Inferior parietal cortex (tissue), 1 donor: ENCODE measurements around the gene INSRR.

Experiments used
- DNase-seq: peaks from one replicate; pipeline ENCODE4 v3.0.0-alpha.2; 2016; ENCODE audit errors: extremely low spot score

Gene INSRR

DNA sequence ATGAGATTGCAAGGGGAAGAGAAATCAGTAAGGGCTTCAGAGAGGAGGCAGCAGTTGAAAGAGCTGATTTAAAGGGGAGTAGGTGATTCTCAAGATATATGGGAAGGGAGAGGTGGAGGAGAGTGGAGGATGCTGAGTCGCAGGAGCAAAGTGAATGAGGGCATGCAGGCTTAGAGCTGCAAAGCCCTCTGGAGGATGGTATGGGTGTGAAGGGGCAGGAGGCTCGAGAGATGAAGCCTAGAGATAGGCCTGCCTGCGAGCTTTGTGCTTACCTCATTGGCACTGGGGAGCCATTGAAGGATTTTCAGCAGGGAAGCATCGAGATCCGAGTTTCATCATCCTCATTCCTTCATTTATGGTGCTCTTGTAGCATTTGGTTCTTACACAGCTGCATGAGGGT is 26.5 kb downstream of the INSRR start:
- no peak for DNase-seq

DNA sequence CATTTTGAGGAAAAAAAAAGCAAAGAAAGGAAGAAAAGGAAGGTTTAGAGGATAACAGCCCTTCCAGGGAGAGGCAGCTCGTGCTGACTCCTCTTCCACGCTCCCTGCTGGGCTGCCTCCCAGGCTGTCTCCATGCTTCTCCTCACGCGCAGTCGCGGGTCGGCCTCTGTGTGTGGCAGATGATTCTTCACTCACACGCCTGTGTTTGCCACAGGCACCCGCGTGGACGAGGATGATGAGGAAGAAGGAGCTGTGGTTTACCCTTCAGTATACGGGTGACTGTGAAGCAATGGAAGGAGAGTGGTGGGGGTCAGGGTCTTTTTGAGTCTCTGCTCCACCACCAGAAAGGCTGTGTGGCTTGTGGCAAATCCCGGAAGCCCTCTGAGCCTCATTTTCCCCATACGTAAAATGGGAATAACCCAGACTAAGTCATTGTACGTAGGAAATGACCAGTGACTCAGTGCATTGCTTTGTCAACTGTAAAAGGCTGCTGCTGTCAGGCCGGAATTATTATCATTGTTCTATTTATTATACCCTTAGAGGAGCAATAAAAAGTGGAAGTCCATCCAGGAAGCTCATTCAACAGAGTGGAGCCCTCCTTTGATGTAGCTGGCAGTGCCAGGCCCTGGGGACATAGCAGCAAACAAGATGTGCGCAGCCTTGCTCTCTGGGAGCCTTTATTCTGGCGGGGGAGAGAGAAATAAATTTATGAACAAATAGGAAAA is 30.4 kb downstream of the INSRR start:
- DNase-seq: no peak

- no peak for DNase-seq
Observed at GRCh38 chr1:156826630-156827029, 32.3 kb downstream of the INSRR start.

DNA sequence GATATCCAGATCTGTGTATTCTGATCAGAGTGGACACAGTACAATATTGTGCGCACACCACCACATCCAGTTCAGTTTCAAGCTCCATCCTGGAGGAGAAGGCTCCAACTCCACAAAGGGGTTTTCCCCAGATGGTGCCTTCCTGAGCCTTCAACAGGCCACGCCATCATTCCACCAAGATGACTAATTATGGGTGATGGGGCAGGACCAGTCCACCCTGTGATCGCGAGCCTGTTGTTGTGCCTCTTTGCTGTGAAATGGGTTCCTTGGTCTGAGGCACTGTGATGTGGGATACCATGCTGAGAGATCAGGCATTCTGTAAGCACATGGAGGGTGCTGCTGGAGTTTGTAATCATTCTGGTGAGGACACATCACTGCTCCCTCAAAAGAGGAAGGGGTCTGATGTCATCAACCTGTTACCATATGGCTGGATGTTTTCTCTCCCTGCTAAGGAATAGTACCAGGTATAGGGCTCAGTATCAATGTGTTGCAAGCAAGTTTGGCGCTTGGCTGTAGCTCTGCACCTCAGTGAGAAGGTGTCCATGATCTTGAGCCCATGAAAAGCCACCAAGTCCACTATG is 35.6 kb downstream of the INSRR start:
- no peak for DNase-seq

DNA sequence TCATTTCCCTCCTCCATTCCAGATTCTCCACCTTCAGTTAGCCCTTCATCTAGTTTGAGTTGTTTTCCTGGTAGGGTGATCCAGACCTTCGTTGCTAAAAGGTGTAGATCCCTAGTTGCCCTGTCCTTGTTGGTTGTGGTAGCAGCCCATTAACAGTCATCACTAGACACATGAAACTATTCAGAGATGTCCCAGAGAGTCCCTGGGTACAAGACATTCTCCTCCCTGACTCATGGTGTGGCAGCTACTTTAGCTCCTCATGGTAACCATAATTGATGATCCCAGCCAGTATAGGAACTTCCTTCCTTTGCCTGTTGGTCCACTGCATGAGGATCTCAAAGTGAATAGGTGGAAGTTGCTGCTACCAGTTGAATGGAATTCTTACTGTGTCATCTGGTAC is 36.2 kb downstream of the INSRR start:
- DNase-seq: no peak

GRCh38 chr1:156821801-156822200 is 37.1 kb downstream of the INSRR start:
- no peak for DNase-seq

DNA sequence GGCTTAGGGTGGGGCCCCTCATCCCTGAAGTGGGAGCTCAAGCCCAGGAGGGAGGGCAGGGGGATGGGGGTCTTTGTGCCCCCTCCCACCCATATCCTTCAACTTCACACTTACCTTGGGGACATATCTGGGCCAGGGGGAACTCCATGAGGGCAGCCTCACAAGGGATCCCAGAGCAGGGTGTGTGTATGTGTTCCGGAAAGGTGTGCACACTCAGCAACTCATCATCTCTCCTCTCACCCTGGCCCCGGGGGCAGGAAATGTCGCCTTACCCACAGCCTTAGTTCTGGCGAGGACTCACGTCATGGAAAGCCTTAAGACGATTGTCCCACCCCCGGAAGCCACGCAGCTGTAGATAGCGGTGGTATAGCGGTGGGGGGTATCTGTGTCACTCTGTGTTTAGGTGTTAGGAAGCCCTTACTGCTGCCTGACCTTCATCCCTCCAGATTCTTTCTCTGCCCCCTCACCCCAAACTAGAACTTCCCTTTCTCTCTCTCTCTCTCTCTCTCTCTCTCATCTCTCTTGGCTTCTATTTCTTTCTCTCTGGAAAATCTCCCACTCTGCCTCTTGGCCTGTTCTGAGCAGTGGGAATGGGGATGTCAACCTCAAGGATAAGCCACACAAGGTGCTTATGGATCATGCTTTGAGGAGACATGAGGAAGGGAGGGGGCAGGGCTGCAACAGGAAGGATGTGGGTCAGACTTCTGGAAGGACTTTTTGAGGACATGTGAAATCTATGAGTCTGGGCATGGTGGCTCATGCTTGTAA is 42.2 kb downstream of the INSRR start, which contains the start of gene SH2D2A:
Gene SH2D2A, minus strand, starts transcription at position 288 of the 768 bp plus-strand sequence. Its CDS starts 140 bp downstream, at position 148.
- no peak for DNase-seq

DNA sequence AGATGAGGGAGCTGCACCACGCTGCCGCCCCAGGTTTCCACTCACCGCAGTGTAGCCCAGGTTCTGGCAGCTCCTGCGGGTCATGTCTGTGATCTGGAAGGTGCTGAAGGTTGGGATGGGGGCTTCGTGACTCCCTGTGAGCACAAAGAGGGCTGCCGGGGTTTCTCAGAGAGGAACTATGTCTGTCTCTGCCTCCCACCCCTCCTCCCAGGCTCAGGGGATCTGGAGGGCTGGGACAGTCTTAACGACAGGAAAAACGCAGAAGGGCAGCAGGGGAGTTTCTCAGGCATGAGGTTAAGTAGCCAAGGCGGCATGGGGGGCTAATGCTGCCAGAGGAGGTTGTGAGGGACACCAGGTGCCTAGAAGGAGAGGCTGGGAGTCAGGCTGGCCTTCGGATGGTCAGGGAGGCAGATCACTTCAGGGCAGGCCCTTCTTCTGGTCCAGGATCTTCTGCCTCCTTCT is 42.9 kb downstream of the INSRR start:
- DNase-seq: no peak

DNA sequence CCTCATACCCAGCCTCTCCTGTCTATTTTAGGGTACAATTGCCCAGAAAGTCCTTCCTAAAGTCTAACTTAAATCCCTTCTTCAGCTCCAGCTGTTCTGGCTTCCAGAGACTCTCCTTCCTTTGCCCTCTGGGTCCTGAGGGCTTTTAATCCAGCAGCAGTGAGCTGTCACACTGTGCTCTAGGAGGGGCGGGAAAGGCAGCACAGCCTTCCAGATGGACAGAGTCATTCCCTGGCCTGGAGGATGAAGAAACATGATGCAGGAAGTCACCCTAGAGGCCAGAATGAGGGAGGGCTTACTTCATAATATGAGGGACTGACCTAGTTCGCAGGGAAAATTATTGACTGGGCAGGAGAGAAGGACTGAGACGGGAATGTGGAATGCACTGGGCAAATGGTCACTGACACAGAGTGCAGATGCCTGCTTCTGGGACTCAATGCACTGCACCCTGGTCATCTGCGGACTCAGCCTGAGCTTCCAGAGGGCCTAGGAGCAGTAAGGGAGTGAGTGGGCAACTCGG is 43.5 kb downstream of the INSRR start:
- DNase-seq: no peak

DNA sequence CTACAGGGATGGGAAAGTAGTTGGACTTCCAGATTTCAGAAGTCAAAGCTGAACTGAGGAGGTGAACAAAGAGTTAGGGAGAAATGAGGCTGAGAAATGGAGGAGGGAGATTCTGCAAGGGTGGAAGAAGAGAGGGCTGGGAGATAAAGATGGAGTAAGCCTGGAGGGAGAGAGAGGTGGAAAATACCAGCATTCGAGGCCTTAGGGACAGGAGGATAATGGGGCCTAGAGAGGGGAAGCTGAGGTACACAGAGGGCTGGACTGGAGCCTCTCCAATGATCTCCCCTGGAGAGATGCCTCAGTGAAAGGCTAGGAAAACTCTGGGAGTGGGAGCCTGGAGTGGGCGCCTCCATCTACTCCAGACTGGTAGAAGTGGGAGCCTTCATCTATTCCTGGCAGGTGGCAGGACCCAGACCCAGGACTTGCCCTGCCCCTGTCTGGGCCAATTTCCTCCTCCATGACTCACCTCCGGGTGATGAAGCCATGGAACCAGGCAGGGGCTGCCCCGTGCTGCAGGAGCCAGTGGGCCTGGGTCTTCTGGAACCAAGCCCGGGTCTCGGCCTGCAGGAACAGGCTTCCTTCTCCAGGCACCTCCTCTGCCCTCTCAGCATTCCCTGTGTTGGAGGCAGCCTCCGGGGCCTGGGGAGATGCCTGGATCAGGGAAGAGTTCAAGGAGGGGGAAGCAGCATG is 44.2 kb downstream of the INSRR start:
- no peak for DNase-seq

GRCh38 chr1:156813750-156814570 is 45.0 kb downstream of the INSRR start:
- DNase-seq: peak; percentile 43

GRCh38 chr1:156813298-156813697 is 45.6 kb downstream of the INSRR start:
- DNase-seq: no peak

- DNase-seq: no peak
Observed at GRCh38 chr1:156812293-156812990, 46.5 kb downstream of the INSRR start.

DNA sequence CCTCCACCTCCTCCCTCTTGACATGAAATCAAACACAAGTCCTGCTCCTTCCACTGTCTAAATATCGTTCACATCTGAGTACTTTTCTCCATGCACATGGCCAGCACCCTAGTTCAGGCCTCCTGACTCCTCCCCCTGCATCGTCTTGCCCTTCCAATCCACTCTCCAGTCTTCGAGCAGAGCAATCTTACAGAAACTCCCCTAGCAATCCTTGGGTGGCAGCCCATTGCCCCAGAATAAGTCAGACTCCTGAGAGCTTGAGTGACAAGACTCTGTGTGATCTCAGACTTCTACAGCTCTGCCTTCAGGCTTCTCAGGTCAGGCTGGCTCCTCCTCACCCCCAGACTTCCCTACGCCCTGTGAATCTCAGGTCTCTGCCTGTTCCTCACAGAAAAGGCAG is 47.7 kb downstream of the INSRR start:
- no peak for DNase-seq

DNA sequence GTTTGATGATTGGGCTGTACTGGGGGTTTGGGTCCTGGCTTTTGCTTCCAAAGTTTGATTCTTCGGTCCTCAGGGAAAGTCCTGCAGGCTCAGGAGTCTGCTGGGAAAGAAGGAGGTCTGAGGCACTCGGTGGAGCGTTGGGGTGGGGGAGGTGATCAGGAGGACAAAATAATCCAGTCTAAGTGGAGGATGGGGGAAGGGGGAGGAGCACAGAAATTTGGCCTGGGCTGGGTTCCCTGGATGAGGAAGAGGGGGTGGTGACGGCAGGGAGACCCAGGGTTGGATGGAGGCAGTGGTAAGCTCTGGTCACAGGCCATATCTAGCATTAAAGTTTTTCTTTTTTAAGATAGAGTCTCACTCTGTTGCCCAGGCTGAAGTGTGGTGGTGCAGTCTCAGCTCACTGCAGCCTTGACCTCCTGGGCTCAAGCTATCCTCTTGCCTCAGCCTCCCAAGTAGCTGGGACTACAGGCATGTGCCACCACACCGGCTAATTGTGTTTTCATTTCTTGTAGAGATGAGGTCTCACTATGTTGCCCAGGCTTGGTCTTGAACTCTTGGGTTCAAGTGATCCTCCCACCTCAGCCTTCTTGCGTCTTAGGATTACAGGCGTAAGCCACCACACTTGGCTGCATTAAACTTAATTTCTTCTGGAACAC is 49.1 kb downstream of the INSRR start:
- no peak for DNase-seq

GRCh38 chr1:156809281-156809680 is 49.6 kb downstream of the INSRR start:
- DNase-seq: no peak

DNA sequence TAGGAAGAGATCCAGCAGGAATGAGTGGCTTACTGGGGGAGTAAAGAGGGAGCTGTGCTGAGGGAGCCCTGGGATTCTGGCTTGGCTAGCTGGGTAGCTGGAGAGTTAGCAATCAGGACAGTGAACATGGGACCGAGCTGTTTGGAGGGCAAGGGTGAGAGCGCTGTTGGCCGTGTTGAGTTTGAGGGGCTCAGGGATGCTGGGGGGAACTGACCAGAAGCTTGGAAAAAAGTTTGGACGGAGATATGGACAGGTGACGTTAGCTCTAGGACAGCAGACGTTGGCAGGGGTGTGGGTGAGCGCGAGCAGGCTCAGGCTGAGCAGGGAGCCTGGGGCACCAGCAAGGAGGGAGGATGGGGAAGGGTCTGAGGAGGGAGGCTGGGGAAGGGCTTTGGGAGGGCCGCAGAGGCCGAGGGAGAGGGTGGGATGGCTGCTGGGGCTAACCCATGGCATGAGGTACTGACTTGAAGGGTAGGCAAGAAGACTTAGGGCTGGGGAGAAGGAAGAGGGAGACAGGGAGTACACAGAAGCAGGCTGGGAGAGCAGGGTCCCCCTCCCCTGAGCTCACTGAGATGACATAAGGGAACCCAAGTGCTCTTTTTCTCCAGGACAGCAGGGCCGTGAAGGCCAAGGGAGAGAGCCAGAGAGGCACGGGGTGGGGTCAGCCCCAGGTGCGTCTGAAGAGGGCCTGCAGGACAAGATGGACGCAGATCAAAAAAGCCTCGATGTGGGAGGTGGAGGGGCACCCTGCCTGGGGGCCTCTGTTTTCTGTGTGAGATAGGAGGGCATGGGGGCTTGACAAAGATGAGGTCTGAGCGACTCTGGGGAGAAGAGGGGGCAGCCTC is 50.5 kb downstream of the INSRR start:
- no peak for DNase-seq

GRCh38 chr1:156807627-156808026 is 51.3 kb downstream of the INSRR start:
- no peak for DNase-seq
